Breast epithelium (tissue), 4 donors: Measurements from ENCODE around the gene ADPRHL1. TPM values are rescaled to one million over a fixed set of nuclear protein-coding genes. Genes with fewer than 3 reads are reported as not detected.

Experiments used
- DNase-seq, 2 donors: peaks; one replicate each; pipeline ENCODE4 v3.0.0-alpha.2; 2019; ENCODE audit warnings: low spot score in 2 of 2
- H3K27ac ChIP-seq, 2 donors: fragments of 200-600 bp; sonication (generic) in 1 of 2; one replicate each; pipeline ENCODE4 v1.5.1; 2016 to 2019; ENCODE audit warnings: mild to moderate bottlenecking in 1 of 2
- H3K27me3 ChIP-seq, 2 donors: fragments of 200-600 bp; sonication (generic) in 1 of 2; one replicate each; pipeline versions ENCODE4 v1.5.1 to v1.6.0; 2017 to 2019; ENCODE audit warnings: control low read depth in 1 of 2, mild to moderate bottlenecking in 1 of 2
- H3K36me3 ChIP-seq: fragments of 200-600 bp; one replicate; pipeline ENCODE4 v1.5.1; 2019
- H3K4me1 ChIP-seq, 2 donors: fragments of 200-600 bp; sonication (generic); one replicate each; pipeline ENCODE4 v1.5.1; 2016 to 2019; ENCODE audit warnings: control low read depth in 1 of 2
- H3K4me3 ChIP-seq, 3 donors: fragments of 200-600 bp; sonication (generic); 1 replicate in 2 of 3; 2 replicates in 1 of 3; pipeline ENCODE4 v1.5.1; 2016 to 2019; ENCODE audit warnings: mild to moderate bottlenecking in 3 of 3, moderate library complexity in 2 of 3
- H3K9me3 ChIP-seq, 2 donors: fragments of 200-600 bp; sonication (generic) in 1 of 2; one replicate each; pipeline ENCODE4 v1.5.1; 2016 to 2019; ENCODE audit warnings: control low read depth in 1 of 2
- POLR2A ChIP-seq: fragments of 450-650 bp; IDR thresholded peaks from one replicate; pipeline ENCODE4 v1.6.1; 2016; ENCODE audit warnings: antibody characterized with exemption, mild to moderate bottlenecking, moderate library complexity
- POLR2AphosphoS5 ChIP-seq, 3 donors: sonication (generic); formaldehyde crosslinking; IDR thresholded peaks; one replicate each; pipeline ENCODE4 v1.6.1; 2017; ENCODE audit warnings: antibody characterized with exemption in 3 of 3
- intact Hi-C: fragments of 100-400 bp; cut with DNase I; formaldehyde crosslinking; loops from one replicate; pipeline ENCODE4 v1.15.1; 2023; ENCODE audit warnings: low total_unique reads
- total RNA-seq, 3 donors: library from RNA; depleted of rRNA; stranded (reverse); fragments of >200 nt; gene quantifications; one replicate each; pipeline ENCODE4 v1.1.0, GENCODE V29; 2016
- TF ChIP-seq, protein P1 (sequence below), 3 donors: fragments of 450-650 bp; IDR thresholded peaks; one replicate each; pipeline ENCODE4 v1.5.1; 2016 to 2017; ENCODE audit warnings: antibody characterized with exemption in 3 of 3, mild to moderate bottlenecking in 3 of 3, moderate library complexity in 3 of 3

The ADPRHL1 gene
- total RNA-seq, 3 donors from 2014 or later: 1.8 to 2.7 (median 2.0) TPM

DNA sequence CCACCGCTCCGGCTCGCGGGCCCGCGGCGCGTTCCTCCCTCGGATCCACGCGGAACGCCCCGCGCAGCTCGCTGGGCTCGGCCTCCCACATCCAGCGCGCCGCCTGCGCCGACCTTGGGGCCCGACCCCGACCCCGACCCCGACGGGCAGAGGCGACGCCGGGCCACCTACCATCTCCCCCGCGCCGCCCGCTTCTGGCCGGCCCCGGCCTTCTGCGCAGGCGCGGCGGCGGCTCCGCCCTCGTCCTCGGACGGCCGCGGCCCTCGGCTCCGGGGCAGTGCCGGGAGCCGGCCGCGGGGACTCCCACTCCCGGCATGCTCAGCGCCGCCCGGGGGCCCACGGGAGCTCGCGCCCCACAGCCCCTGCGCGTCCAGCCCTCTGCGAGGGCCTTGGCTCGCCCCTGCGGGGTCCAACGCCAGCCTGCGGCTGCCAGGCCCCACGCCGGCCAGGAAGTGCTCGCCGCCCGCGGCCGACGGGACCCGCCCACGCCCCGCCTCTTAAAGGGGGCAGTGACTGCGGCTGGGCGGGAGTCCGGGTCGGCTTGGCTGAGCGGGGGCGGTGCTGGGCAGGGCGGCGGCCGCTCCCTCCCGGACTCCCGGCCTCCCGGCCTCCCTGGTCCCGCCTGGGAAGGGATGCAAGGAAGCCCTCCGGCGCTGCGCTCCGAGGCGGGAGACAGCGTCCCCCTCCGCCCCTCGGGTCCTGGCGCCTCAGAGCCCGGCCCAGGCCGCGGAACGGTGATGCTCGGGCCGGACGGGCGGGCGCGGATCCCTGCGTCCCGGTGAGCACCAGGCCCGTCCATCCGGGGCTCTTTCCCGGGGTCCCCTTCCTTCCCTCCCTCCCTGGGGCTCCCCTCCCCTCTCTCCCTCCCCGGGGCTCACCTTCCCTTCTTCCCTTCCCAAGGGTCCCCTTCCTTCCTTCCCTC is 37.5 kb upstream of the ADPRHL1 start, which contains the start of gene DCUN1D2:
TSS of gene DCUN1D2 (minus strand) at position 216 of the 922 bp plus-strand sequence. CDS start at position 174, 42 bp downstream.
- DNase-seq: peak; percentile 88 to 90
- Histone ChIP-seq H3K9me3 (no peaks in the 10 kb centered on the region), H3K4me1 (peaks cover 7 to 12% of the 10 kb centered on the region in 2 donors), H3K4me3 (peak within 1 kb of the TSS; percentile 74 to 93 (median 91)), H3K27me3 (no peaks in the 10 kb centered on the region), H3K36me3 (no peaks in the 10 kb centered on the region), H3K27ac (peak within 1 kb of the TSS; percentile 85 to 87)
- TF ChIP-seq, protein P1, sequence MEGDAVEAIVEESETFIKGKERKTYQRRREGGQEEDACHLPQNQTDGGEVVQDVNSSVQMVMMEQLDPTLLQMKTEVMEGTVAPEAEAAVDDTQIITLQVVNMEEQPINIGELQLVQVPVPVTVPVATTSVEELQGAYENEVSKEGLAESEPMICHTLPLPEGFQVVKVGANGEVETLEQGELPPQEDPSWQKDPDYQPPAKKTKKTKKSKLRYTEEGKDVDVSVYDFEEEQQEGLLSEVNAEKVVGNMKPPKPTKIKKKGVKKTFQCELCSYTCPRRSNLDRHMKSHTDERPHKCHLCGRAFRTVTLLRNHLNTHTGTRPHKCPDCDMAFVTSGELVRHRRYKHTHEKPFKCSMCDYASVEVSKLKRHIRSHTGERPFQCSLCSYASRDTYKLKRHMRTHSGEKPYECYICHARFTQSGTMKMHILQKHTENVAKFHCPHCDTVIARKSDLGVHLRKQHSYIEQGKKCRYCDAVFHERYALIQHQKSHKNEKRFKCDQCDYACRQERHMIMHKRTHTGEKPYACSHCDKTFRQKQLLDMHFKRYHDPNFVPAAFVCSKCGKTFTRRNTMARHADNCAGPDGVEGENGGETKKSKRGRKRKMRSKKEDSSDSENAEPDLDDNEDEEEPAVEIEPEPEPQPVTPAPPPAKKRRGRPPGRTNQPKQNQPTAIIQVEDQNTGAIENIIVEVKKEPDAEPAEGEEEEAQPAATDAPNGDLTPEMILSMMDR (IDR thresholded peaks at IDR 0.05): no peak
- TF ChIP-seq POLR2AphosphoS5 (IDR thresholded peaks at IDR 0.05) (peak in 2 of 3 donors; percentile 22 to 70), POLR2A (peak; percentile 47)
- intact Hi-C loops: no loop called here

DNA sequence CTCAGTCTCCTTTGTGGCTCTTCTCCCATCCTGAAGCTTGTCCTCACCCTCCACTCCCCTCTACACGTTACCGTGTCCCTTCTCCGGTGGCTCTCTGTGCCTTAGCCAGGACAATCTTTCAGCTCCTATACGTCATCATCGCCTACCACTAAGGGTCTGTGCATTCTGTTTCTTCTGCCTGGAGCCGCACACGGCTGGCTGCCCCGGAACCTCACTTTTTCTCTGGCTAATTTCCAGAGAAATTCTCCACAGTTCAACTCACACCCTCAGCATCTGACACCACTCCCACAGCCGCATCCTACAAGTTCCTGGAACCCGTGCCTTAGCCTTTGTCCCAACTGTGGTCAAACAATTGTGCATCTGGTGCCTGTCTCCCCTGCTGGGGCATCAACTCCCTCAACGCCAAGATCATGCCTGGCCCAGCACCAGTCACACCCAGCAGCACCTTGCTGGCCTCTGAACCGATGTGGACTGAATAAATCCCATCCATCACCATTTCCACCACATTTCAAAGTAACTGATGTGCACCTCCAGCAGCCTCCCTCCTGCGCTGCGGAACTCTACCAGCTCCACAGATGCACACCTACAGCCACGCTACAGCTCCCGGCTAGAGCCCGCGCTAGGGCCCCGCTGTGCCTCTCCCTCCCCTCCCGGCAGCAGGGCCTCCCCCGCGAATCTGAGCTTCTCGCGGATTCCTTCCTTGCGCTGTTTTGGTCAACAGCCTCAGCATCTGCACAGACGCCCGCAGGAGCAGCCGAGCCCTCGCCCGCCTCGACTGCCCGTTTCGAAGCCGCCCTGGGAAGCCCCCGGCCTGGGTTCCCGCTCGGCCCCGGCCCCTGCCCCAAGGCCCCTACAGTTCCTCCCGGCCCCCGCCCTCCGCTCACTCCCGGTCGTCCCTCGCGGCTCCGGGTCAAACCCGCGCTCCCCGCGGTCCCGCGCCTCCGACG is 36.5 kb upstream of the ADPRHL1 start:
- Histone ChIP-seq H3K4me1 (peaks cover 7 to 12% of the 10 kb centered on the region in 2 donors), H3K4me3 (peak overlapping the region; percentile 74 to 93 (median 91)), H3K27me3 (no peaks in the 10 kb centered on the region), H3K9me3 (no peaks in the 10 kb centered on the region), H3K27ac (peak overlapping the region; percentile 85 to 87), H3K36me3 (no peaks in the 10 kb centered on the region)
- intact Hi-C loops: no loop called here
- no peak for DNase-seq
- TF ChIP-seq, protein P1 (IDR thresholded peaks at IDR 0.05): no peak
- TF ChIP-seq POLR2A (no peak), POLR2AphosphoS5 (IDR thresholded peaks at IDR 0.05) (no peak)

DNA sequence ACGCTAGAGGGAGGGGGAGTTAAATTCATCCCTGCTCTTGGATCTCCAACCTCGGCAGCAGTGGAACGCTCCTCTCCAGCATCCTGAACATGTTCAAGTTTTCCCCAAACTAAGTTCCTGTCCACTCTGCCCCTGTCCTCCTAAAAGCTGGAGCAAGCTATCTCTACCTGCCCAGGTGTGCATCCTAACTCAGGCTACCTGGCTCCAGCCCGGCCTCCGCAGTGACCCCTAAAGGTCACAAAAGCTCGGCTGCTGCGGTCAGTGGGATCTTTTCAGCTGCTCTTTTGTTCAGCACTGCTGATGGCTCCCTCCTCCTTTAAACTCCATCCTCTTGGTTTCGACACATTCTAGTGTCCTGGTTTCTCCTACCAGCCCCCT is 35.9 kb upstream of the ADPRHL1 start:
- Histone ChIP-seq H3K36me3 (no peaks in the 10 kb centered on the region), H3K4me1 (peaks cover 7 to 12% of the 10 kb centered on the region in 2 donors), H3K27me3 (no peaks in the 10 kb centered on the region), H3K4me3 (peak overlapping the region; percentile 74 to 93 (median 91)), H3K9me3 (no peaks in the 10 kb centered on the region), H3K27ac (no peak overlapping the region)
- no peak for TF ChIP-seq POLR2AphosphoS5 (IDR thresholded peaks at IDR 0.05)
- TF ChIP-seq POLR2A: no peak
- TF ChIP-seq, protein P1 (IDR thresholded peaks at IDR 0.05): no peak
- no peak for DNase-seq
- intact Hi-C loops: no loop called here

DNA sequence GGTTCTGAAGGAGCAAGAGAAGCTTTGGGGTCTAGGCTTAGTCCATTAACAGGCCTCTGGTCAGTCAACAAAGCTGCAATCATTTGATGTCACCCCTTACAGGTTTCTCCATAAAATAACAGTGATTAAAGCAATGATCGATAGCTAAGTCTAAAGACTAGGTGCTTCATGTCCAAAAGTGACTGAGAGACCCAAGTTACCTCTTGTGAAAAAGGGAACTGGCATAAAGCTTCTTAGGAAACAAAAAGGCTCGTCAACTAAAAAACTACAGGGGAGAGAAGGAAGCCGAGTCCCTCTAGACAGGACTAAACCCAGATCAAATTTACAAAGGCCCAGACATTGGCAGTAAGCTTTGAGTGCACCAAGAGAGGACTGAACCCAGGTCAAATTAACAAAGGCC is 35.0 kb upstream of the ADPRHL1 start:
- no peaks in the 10 kb centered on the region for H3K36me3 ChIP-seq
- peaks cover 7 to 12% of the 10 kb centered on the region in 2 donors for H3K4me1 ChIP-seq
- intact Hi-C loops: no loop called here
- no peaks in the 10 kb centered on the region for H3K9me3 ChIP-seq
- H3K27me3 ChIP-seq: no peaks in the 10 kb centered on the region
- DNase-seq: no peak
- no peak overlapping the region for H3K4me3 ChIP-seq
- no peak overlapping the region for H3K27ac ChIP-seq
- TF ChIP-seq POLR2AphosphoS5 (IDR thresholded peaks at IDR 0.05) (no peak), POLR2A (no peak)
- TF ChIP-seq, protein P1 (IDR thresholded peaks at IDR 0.05): no peak
